HL-60 (cell line): ENCODE results near the gene FYN.

ENCODE experiments used
- DNase-seq, 2 experiments: peaks; one replicate each; pipeline ENCODE4 v3.0.0-alpha.2; 2010 to 2020; ENCODE audit warnings: low read depth in 1 of 2, low spot score in 1 of 2
- H3K27ac ChIP-seq: fragments of 250-450 bp; sonication (Bioruptor Pico); replicated peaks from 2 replicates; pipeline ENCODE4 v1.5.1; 2020; ENCODE audit warnings: mild to moderate bottlenecking, moderate library complexity
- H3K27me3 ChIP-seq: fragments of 250-450 bp; sonication (Bioruptor Pico); 2 replicates; pipeline ENCODE4 v1.5.1; 2021; ENCODE audit warnings: mild to moderate bottlenecking, moderate library complexity; ENCODE audit not compliant: insufficient read depth, poor library complexity, severe bottlenecking
- H3K4me3 ChIP-seq: replicated peaks from 2 replicates; pipeline ENCODE4 v1.5.1; 2011; ENCODE audit warnings: mild to moderate bottlenecking, control low read depth, low read length; ENCODE audit not compliant: insufficient read depth
- GABPA ChIP-seq: IDR thresholded peaks from 2 replicates; pipeline ENCODE4 v1.6.1; 2012; ENCODE audit warnings: low read depth
- POLR2AphosphoS5 ChIP-seq: IDR thresholded peaks from 2 replicates; pipeline ENCODE4 v1.6.1; 2012; ENCODE audit warnings: low read depth
- REST ChIP-seq: IDR thresholded peaks from 2 replicates; pipeline ENCODE4 v1.6.1; 2012; ENCODE audit warnings: low read depth; ENCODE audit not compliant: insufficient replicate concordance
- SPI1 ChIP-seq: IDR thresholded peaks from 2 replicates; pipeline ENCODE4 v1.6.1; 2012; ENCODE audit warnings: low read depth, mild to moderate bottlenecking, borderline replicate concordance
- TF ChIP-seq, protein P1 (sequence below): IDR thresholded peaks from one replicate; pipeline ENCODE4 v1.5.1; 2011; ENCODE audit warnings: low read length, control low read depth, inconsistent platforms; ENCODE audit not compliant: insufficient read depth

Gene FYN

GRCh38 chr6:111920578-111920977 is 47.3 kb upstream of the FYN start:
- Histone ChIP-seq H3K27ac (no peak overlapping the region), H3K27me3 (no peaks in the 10 kb centered on the region), H3K4me3 (no peak overlapping the region)
- DNase-seq: no peak
- TF ChIP-seq, protein P1, sequence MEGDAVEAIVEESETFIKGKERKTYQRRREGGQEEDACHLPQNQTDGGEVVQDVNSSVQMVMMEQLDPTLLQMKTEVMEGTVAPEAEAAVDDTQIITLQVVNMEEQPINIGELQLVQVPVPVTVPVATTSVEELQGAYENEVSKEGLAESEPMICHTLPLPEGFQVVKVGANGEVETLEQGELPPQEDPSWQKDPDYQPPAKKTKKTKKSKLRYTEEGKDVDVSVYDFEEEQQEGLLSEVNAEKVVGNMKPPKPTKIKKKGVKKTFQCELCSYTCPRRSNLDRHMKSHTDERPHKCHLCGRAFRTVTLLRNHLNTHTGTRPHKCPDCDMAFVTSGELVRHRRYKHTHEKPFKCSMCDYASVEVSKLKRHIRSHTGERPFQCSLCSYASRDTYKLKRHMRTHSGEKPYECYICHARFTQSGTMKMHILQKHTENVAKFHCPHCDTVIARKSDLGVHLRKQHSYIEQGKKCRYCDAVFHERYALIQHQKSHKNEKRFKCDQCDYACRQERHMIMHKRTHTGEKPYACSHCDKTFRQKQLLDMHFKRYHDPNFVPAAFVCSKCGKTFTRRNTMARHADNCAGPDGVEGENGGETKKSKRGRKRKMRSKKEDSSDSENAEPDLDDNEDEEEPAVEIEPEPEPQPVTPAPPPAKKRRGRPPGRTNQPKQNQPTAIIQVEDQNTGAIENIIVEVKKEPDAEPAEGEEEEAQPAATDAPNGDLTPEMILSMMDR: no peak
- TF ChIP-seq REST: no peak
- no peak for TF ChIP-seq POLR2AphosphoS5
- TF ChIP-seq GABPA: no peak
- TF ChIP-seq SPI1: no peak

GRCh38 chr6:111918825-111919224 is 45.6 kb upstream of the FYN start:
- H3K4me3 ChIP-seq: no peak overlapping the region
- TF ChIP-seq GABPA (no peak), SPI1 (no peak), REST (no peak), POLR2AphosphoS5 (no peak)
- TF ChIP-seq, protein P1: no peak
- no peaks in the 10 kb centered on the region for H3K27me3 ChIP-seq
- H3K27ac ChIP-seq: no peak overlapping the region
- DNase-seq: no peak

GRCh38 chr6:111916747-111917146 is 43.5 kb upstream of the FYN start:
- no peaks in the 10 kb centered on the region for H3K27me3 ChIP-seq
- DNase-seq: no peak
- TF ChIP-seq POLR2AphosphoS5 (no peak), GABPA (no peak), REST (no peak), SPI1 (no peak)
- TF ChIP-seq, protein P1: no peak
- H3K27ac ChIP-seq: no peak overlapping the region
- no peak overlapping the region for H3K4me3 ChIP-seq
